ENCODE results near the gene TMEM92.

DNA sequence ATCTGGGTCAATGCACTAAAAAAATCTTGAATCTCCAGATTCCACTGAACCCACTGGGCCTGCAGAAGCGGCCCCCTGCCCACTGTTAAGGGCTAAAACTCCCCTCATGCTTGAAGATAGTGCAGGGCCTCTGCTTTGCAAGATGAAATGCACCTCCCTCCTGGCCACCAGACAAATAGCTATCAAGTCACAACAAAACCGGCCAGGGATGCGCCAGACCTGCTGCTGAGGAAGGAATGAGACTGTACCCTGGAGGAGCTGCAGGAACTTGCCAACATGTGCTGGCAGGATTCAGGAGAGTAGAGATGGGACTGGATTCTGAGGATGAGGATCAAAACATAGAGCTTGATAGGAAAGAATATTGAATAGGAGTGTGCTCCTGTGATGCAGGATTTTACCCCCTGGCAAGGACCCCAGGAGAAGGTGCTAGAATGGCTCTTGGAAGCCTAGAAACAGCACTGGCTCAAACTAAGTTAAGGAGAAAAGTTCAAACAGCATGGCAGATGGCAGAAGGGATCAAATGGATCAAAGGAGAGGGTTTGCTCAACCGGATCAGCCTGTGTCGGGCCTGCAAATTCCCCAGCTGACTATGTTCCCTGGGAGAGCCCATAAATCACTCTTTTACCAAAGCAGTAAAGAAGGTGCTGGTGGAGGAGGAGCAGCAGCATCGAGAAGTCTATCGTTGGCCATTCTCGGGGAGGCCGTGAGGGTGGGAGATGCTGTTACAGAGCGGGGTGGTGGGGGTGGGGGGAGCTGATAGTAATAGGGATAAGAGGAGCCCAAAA, 44.4 kb downstream of the TMEM92 start:
- TF ChIP-seq POLR2A (IDR thresholded peaks at IDR 0.05): no peak
- TF ChIP-seq, protein P1, sequence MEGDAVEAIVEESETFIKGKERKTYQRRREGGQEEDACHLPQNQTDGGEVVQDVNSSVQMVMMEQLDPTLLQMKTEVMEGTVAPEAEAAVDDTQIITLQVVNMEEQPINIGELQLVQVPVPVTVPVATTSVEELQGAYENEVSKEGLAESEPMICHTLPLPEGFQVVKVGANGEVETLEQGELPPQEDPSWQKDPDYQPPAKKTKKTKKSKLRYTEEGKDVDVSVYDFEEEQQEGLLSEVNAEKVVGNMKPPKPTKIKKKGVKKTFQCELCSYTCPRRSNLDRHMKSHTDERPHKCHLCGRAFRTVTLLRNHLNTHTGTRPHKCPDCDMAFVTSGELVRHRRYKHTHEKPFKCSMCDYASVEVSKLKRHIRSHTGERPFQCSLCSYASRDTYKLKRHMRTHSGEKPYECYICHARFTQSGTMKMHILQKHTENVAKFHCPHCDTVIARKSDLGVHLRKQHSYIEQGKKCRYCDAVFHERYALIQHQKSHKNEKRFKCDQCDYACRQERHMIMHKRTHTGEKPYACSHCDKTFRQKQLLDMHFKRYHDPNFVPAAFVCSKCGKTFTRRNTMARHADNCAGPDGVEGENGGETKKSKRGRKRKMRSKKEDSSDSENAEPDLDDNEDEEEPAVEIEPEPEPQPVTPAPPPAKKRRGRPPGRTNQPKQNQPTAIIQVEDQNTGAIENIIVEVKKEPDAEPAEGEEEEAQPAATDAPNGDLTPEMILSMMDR (IDR thresholded peaks at IDR 0.05): peak in 1 of 6 experiments; percentile 4

Data from esophagus squamous epithelium (tissue), 4 donors.